GM12878 (cell line): ENCODE data around the gene NOS1AP. TPM values are rescaled to one million over a fixed set of nuclear protein-coding genes. Genes with fewer than 3 reads are reported as not detected.

ENCODE experiments used
- ATAC-seq: fragments of 200-7000 bp; cut with Tn5 transposase; 3 replicates; pipeline ENCODE4 v1.9.1; 2020; ENCODE audit warnings: mild to moderate bottlenecking, moderate library complexity
- BruUV-seq: library from RNA; stranded (reverse); fragments of 400-500 nt; replicated peaks from 2 replicates; lab custom pipeline; 2021; lab: Mats Ljungman, UMichigan
- CTCF ChIA-PET: fragments of 300-600 bp; sonication (Branson Sonifier 250); formaldehyde crosslinking; extraction: SDS; loops from one replicate; lab custom pipeline; 2021; ENCODE audit warnings: inconsistent platforms; lab: Yijun Ruan, JAX
- POLR2A ChIA-PET: fragments of 350-600 bp; formaldehyde crosslinking; extraction: SDS; loops from one replicate; lab custom pipeline; 2021; ENCODE audit warnings: inconsistent platforms; lab: Charles Lee
- RAD21 ChIA-PET: fragments of 300-600 bp; sonication (Branson Sonifier 250); formaldehyde crosslinking; loops from one replicate; lab custom pipeline; 2023; ENCODE audit warnings: antibody characterized with exemption; ENCODE audit not compliant: unreplicated experiment; lab: Charles Lee
- SMC1A ChIA-PET: fragments of 300-600 bp; sonication (Branson Sonifier 250); formaldehyde crosslinking; loops from one replicate; lab custom pipeline; 2023; ENCODE audit not compliant: unreplicated experiment, uncharacterized antibody; lab: Charles Lee
- DNase-seq: peaks from one replicate; pipeline ENCODE4 v3.0.0-alpha.2; 2011; ENCODE audit warnings: low read depth, low spot score
- FAIRE-seq: peaks from 3 replicates; lab custom pipeline; 2011; peaks lifted over from hg19 to GRCh38; lab: Jason Lieb, UNC
- H2AFZ ChIP-seq: 2 replicates; pipeline ENCODE4 v1.6.0; 2011; ENCODE audit warnings: low read depth, low read length, control low read depth; ENCODE audit not compliant: control insufficient read depth
- H3K27ac ChIP-seq: 2 replicates; pipeline ENCODE4 v1.5.1; 2011; ENCODE audit warnings: control low read depth; ENCODE audit not compliant: control insufficient read depth, insufficient read depth
- H3K27me3 ChIP-seq, 2 experiments: replicated peaks in 1 of 2; 2 replicates each; pipeline versions ENCODE4 v1.6.0 to v1.6.1; 2011; ENCODE audit warnings: low read length in 1 of 2; ENCODE audit not compliant: control insufficient read depth in 2 of 2, insufficient read depth in 2 of 2
- H3K36me3 ChIP-seq, 2 experiments: 2 replicates each; pipeline ENCODE4 v1.5.1; 2011; ENCODE audit warnings: low read length in 1 of 2; ENCODE audit not compliant: control insufficient read depth in 2 of 2, insufficient read depth in 2 of 2
- H3K4me1 ChIP-seq: 2 replicates; pipeline ENCODE4 v1.6.1; 2011; ENCODE audit warnings: mild to moderate bottlenecking, low read length, moderate library complexity, mixed read lengths; ENCODE audit not compliant: control insufficient read depth, insufficient read depth
- H3K4me2 ChIP-seq: 2 replicates; pipeline ENCODE4 v1.6.0; 2011; ENCODE audit warnings: control low read depth; ENCODE audit not compliant: control insufficient read depth, insufficient read depth
- H3K4me3 ChIP-seq: fragments of 200-600 bp; sonication (generic); 2 replicates; pipeline ENCODE4 v1.5.1; 2016
- H3K79me2 ChIP-seq: 2 replicates; pipeline ENCODE4 v1.6.0; 2011; ENCODE audit warnings: low read length; ENCODE audit not compliant: control insufficient read depth, insufficient read depth
- H3K9ac ChIP-seq: 2 replicates; pipeline ENCODE4 v1.8.0; 2011; ENCODE audit warnings: low read length, control low read depth, mixed read lengths; ENCODE audit not compliant: control insufficient read depth, insufficient read depth
- H3K9me3 ChIP-seq: replicated peaks from 3 replicates; pipeline ENCODE4 v1.5.1; 2011; ENCODE audit warnings: mild to moderate bottlenecking, low read length; ENCODE audit not compliant: control insufficient read depth, insufficient read depth
- H4K20me1 ChIP-seq: 2 replicates; pipeline ENCODE4 v1.6.0; 2011; ENCODE audit not compliant: control insufficient read depth, insufficient read depth
- CBX5 ChIP-seq: sonication (generic); IDR thresholded peaks from 2 replicates; pipeline ENCODE4 v1.6.1; 2016; ENCODE audit warnings: low read depth, moderate library complexity, mild to moderate bottlenecking, inconsistent platforms
- KDM1A ChIP-seq: fragments of 200-600 bp; sonication (generic); IDR thresholded peaks from 2 replicates; pipeline ENCODE4 v1.6.1; 2016; ENCODE audit warnings: borderline replicate concordance
- SP1 ChIP-seq: IDR thresholded peaks from one replicate; pipeline ENCODE4 v1.6.1; 2011; ENCODE audit warnings: low read depth, low read length
- STAT3 ChIP-seq: IDR thresholded peaks from 2 replicates; pipeline ENCODE4 v1.6.1; 2011; ENCODE audit warnings: low read depth, low read length, improper control_type of control experiment
- WGBS: methylation state at CpG from one replicate; pipeline ENCODE4 v1.1.6; 2016; ENCODE audit warnings: low lambda C conversion rate; ENCODE audit not compliant: insufficient replicate concordance, insufficient coverage; ENCODE audit errors: missing lambda C conversion rate; 5-methylcytosine and 5-hydroxymethylcytosine counted together
- in situ Hi-C: fragments of 300-500 bp; cut with MboI; formaldehyde crosslinking; loops from 9 replicates; pipeline ENCODE4 v1.14.3; 2018; ENCODE audit warnings: mixed read lengths
- intact Hi-C: fragments of 100-400 bp; cut with micrococcal nuclease; formaldehyde crosslinking; loops from one replicate; pipeline ENCODE4 v1.14.2; 2022; ENCODE audit not compliant: unreplicated experiment
- polyA plus RNA-seq, 11 experiments: library from polyadenylated mRNA; depleted of rRNA in 4 of 11; unstranded in 6 of 11; stranded (reverse) in 5 of 11; fragments of >200 nt; fragmentation: Nextera tagmentation in 4 of 11; fragmentation: Illumina TruSeq in 1 of 11; extraction: Ambion mirVana in 4 of 11; extraction: Trizol in 1 of 11; gene quantifications; 1 replicate in 1 of 11; 2 replicates in 10 of 11; pipeline versions ENCODE4 v1.2.1 to v1.2.3, GENCODE V29; 2011 to 2016; ENCODE audit warnings: inconsistent platforms in 2 of 11, missing spikeins in 2 of 11, low read depth in 1 of 11
- total RNA-seq, 4 experiments: library from RNA; depleted of rRNA in 3 of 4; stranded (reverse); fragments of >200 nt in 3 of 4; fragmentation: Illumina TruSeq in 1 of 4; extraction: Trizol in 1 of 4; gene quantifications; 2 replicates each; pipeline versions ENCODE4 v1.2.1 to v1.2.3, GENCODE V29; 2013 to 2021
- TF ChIP-seq, protein P1 (sequence below): IDR thresholded peaks from 2 replicates; pipeline ENCODE4 v1.6.1; 2012; ENCODE audit warnings: mild to moderate bottlenecking, low read depth, low read length

NOS1AP gene
- total and polyA plus RNA-seq, 10 of the 15 experiments (the other 5 are each of a cell fraction or from before 2014, with no cell fraction given): 0.03 to 0.15 TPM; not detected in 8

DNA sequence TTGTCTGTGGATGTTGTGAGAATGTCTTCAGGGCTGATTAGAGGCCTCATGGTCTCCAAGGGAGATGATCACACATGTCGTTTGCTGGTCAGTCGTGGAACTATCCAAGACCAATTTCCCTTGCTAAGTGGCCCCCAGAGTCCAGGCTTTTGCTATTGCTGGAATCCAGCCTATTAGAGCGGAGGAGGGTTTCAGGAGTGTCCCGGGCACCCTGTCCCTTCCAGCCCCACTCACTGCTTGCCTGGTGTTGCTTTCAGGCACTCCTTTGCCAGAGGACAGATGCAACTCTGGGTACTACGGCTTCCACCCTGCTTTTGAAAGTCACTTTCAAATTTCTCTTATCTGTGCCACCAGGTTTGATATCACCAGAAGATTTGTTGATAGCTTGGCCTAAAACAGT is 149.1 kb downstream of the NOS1AP start:
- Histone ChIP-seq H3K4me3 (no peak overlapping the region), H3K79me2 (no peaks in the 10 kb centered on the region), H3K36me3 (no peaks in the 10 kb centered on the region), H3K4me1 (no peaks in the 10 kb centered on the region), H3K9me3 (no peaks in the 10 kb centered on the region), H4K20me1 (no peaks in the 10 kb centered on the region), H3K4me2 (no peak overlapping the region), H3K9ac (no peak overlapping the region), H3K27ac (no peak overlapping the region), H3K27me3 (no peaks in the 10 kb centered on the region), H2AFZ (no peak overlapping the region)
- CTCF ChIA-PET: no interaction called here
- POLR2A ChIA-PET: no interaction called here
- DNase-seq (no peak), FAIRE-seq (no peak), ATAC-seq (no peak)
- RAD21 ChIA-PET: no interaction called here
- no TSS peak for BruUV-seq
- TF ChIP-seq KDM1A (no peak), SP1 (no peak), CBX5 (no peak), STAT3 (no peak)
- TF ChIP-seq, protein P1, sequence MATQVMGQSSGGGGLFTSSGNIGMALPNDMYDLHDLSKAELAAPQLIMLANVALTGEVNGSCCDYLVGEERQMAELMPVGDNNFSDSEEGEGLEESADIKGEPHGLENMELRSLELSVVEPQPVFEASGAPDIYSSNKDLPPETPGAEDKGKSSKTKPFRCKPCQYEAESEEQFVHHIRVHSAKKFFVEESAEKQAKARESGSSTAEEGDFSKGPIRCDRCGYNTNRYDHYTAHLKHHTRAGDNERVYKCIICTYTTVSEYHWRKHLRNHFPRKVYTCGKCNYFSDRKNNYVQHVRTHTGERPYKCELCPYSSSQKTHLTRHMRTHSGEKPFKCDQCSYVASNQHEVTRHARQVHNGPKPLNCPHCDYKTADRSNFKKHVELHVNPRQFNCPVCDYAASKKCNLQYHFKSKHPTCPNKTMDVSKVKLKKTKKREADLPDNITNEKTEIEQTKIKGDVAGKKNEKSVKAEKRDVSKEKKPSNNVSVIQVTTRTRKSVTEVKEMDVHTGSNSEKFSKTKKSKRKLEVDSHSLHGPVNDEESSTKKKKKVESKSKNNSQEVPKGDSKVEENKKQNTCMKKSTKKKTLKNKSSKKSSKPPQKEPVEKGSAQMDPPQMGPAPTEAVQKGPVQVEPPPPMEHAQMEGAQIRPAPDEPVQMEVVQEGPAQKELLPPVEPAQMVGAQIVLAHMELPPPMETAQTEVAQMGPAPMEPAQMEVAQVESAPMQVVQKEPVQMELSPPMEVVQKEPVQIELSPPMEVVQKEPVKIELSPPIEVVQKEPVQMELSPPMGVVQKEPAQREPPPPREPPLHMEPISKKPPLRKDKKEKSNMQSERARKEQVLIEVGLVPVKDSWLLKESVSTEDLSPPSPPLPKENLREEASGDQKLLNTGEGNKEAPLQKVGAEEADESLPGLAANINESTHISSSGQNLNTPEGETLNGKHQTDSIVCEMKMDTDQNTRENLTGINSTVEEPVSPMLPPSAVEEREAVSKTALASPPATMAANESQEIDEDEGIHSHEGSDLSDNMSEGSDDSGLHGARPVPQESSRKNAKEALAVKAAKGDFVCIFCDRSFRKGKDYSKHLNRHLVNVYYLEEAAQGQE: no peak
- SMC1A ChIA-PET: interaction anchor here (1.1 kb wide), 1 partner anchor 10 kb away, joined by 3 read pairs; no protein-coding TSS in a partner anchor
- WGBS: 21% methylated on average over 5 of the region's 5 CpGs
- intact Hi-C loops: no loop called here
- in situ Hi-C loops: no loop called here
